HepG2 (cell line): Measurements from ENCODE around the gene HINFP. TPM values are rescaled to one million over a fixed set of nuclear protein-coding genes. Genes with fewer than 3 reads are reported as not detected.
A peak's percentile ranks its signal among the peaks of the same experiment; 100 is the strongest.

Experiments used
- FOXJ3 ChIP-seq: sonication (generic); formaldehyde crosslinking; IDR thresholded peaks from 2 replicates; pipeline ENCODE4 v1.4.0; 2020; ENCODE audit warnings: missing genetic modification reagents, mild to moderate bottlenecking, borderline replicate concordance
- GFI1 ChIP-seq: sonication (generic); formaldehyde crosslinking; IDR thresholded peaks from 2 replicates; pipeline ENCODE4 v1.5.0; 2020; ENCODE audit warnings: missing genetic modification reagents, mild to moderate bottlenecking, borderline replicate concordance
- GTF3A ChIP-seq: sonication (generic); formaldehyde crosslinking; conservative IDR thresholded peaks from 2 replicates; pipeline ENCODE4 v1.4.0; 2020; ENCODE audit warnings: mild to moderate bottlenecking, missing genetic modification reagents
- NFKBIZ ChIP-seq: IDR thresholded peaks from 2 replicates; pipeline ENCODE4 v1.6.1; 2018; ENCODE audit warnings: missing genetic modification reagents, missing compliant biosample characterization
- RAD21 ChIP-seq: fragments of 450-650 bp; formaldehyde crosslinking; IDR thresholded peaks from 2 replicates; pipeline ENCODE4 v1.5.0; 2020; ENCODE audit warnings: mild to moderate bottlenecking
- RELA ChIP-seq: sonication (generic); formaldehyde crosslinking; IDR thresholded peaks from 2 replicates; pipeline ENCODE4 v1.4.0; 2020; ENCODE audit warnings: missing genetic modification reagents
- SKIL ChIP-seq: sonication (generic); formaldehyde crosslinking; IDR thresholded peaks from 2 replicates; pipeline ENCODE4 v1.8.0; 2022; ENCODE audit warnings: missing genetic modification reagents, mild to moderate bottlenecking, moderate library complexity, borderline replicate concordance
- SNAPC2 ChIP-seq: sonication (generic); formaldehyde crosslinking; IDR thresholded peaks from 2 replicates; pipeline ENCODE4 v1.8.1; 2022; ENCODE audit warnings: mild to moderate bottlenecking, missing genetic modification reagents
- TFAP4 ChIP-seq: sonication (generic); IDR thresholded peaks from 2 replicates; pipeline ENCODE4 v1.6.1; 2016; ENCODE audit warnings: low read depth, borderline replicate concordance
- TOE1 ChIP-seq: sonication (generic); formaldehyde crosslinking; IDR thresholded peaks from 2 replicates; pipeline ENCODE4 v1.4.0; 2020; ENCODE audit warnings: mild to moderate bottlenecking, missing genetic modification reagents
- U2AF1 ChIP-seq: fragments of 200-400 bp; formaldehyde crosslinking; optimal IDR thresholded peaks from 2 replicates; pipeline ENCODE3; 2017; ENCODE audit warnings: mild to moderate bottlenecking, low read depth, low read length
- YEATS4 ChIP-seq: sonication (generic); formaldehyde crosslinking; IDR thresholded peaks from 2 replicates; pipeline ENCODE4 v1.4.0; 2020; ENCODE audit warnings: missing genetic modification reagents, borderline replicate concordance
- ZFP62 ChIP-seq: sonication (generic); formaldehyde crosslinking; IDR thresholded peaks from 2 replicates; pipeline ENCODE4 v1.4.0; 2020; ENCODE audit warnings: missing genetic modification reagents
- ZNF253 ChIP-seq: sonication (generic); formaldehyde crosslinking; IDR thresholded peaks from 2 replicates; pipeline ENCODE4 v1.8.0; 2022; ENCODE audit warnings: mild to moderate bottlenecking, missing genetic modification reagents, borderline replicate concordance
- ZNF407 ChIP-seq: sonication (generic); formaldehyde crosslinking; IDR thresholded peaks from one replicate; pipeline ENCODE4 v1.5.1; 2020; ENCODE audit warnings: mild to moderate bottlenecking, missing genetic modification reagents; ENCODE audit errors: not compliant biosample characterization
- ZNF558 ChIP-seq: sonication (generic); formaldehyde crosslinking; IDR thresholded peaks from 2 replicates; pipeline ENCODE4 v1.9.0; 2022; ENCODE audit warnings: mild to moderate bottlenecking, missing genetic modification reagents, borderline replicate concordance
- ZNF878 ChIP-seq: sonication (generic); formaldehyde crosslinking; IDR thresholded peaks from 2 replicates; pipeline ENCODE4 v1.8.1; 2023; ENCODE audit warnings: mild to moderate bottlenecking, missing genetic modification reagents, moderate library complexity
- ZSCAN29 ChIP-seq: sonication (generic); formaldehyde crosslinking; conservative IDR thresholded peaks from 2 replicates; pipeline ENCODE4 v1.4.0; 2020; ENCODE audit warnings: mild to moderate bottlenecking, missing genetic modification reagents
- polyA plus RNA-seq, 8 experiments: library from polyadenylated mRNA; depleted of rRNA in 3 of 8; stranded (reverse) in 7 of 8; unstranded in 1 of 8; fragments of >200 nt; fragmentation: Illumina TruSeq in 4 of 8; extraction: Trizol in 4 of 8; gene quantifications; 2 replicates each; pipeline versions ENCODE4 v1.2.1 to v1.2.3, GENCODE V29; 2011 to 2016; ENCODE audit warnings: low read depth in 4 of 8, missing spikeins in 1 of 8, mixed read lengths in 1 of 8; ENCODE audit not compliant: insufficient read depth in 1 of 8
- total RNA-seq, 5 experiments: library from RNA; depleted of rRNA; stranded (reverse); fragments of >200 nt; fragmentation: Illumina TruSeq; extraction: Trizol; gene quantifications; 2 replicates each; pipeline ENCODE4 v1.2.3, GENCODE V29; 2016; ENCODE audit warnings: low read depth in 1 of 5

HINFP gene
- total and polyA plus RNA-seq, 2 of the 13 experiments (the other 11 are each of a cell fraction or from before 2014, with no cell fraction given): 15.1 to 21.4 TPM

GRCh38 chr11:119095066-119095880 lies 26.1 kb upstream of the HINFP start (continued):
- peak; percentile 81 for TF ChIP-seq ZNF407
- peak; percentile 99 for TF ChIP-seq ZNF878 (CRISPR knock-in tag)
- no peak for TF ChIP-seq GTF3A
- 0 out of 2 replicates have a peak, but pooled peaks have one; percentile 71 for TF ChIP-seq SKIL
- no peak for TF ChIP-seq ZFP62 (CRISPR knock-in tag)
- peak; percentile 86 for TF ChIP-seq YEATS4 (CRISPR knock-in tag)
- TF ChIP-seq RAD21 (CRISPR knock-in tag): peak; percentile 57; the same call in 1 of the 2 replicates
- TF ChIP-seq RELA (CRISPR knock-in tag): no peak; the same call in 1 of the 2 replicates
- no peak; the same call in 1 of the 2 replicates for TF ChIP-seq ZNF558
- TF ChIP-seq GFI1 (CRISPR knock-in tag): no peak
- TF ChIP-seq NFKBIZ (CRISPR knock-in tag): no peak
- TF ChIP-seq U2AF1: peak; percentile 47
- TF ChIP-seq ZNF253 (CRISPR knock-in tag): peak; percentile 84
- no peak for TF ChIP-seq TOE1
- TF ChIP-seq SNAPC2 (CRISPR knock-in tag): peak; percentile 71; the same call in 1 of the 2 replicates
- TF ChIP-seq FOXJ3 (CRISPR knock-in tag): peak; percentile 23; the same call in 1 of the 2 replicates
- TF ChIP-seq TFAP4: no peak
- TF ChIP-seq ZSCAN29 (CRISPR knock-in tag): no peak; the same call in 1 of the 2 replicates
